IMR-90 (cell line): ENCODE results near the gene LAMC2. TPM values are rescaled to one million over a fixed set of nuclear protein-coding genes. Genes with fewer than 3 reads are reported as not detected.

Source experiments
- ATAC-seq: fragments of 200-7000 bp; cut with Tn5 transposase; 2 replicates; pipeline ENCODE4 v1.9.1; 2020; ENCODE audit warnings: low read depth, mild to moderate bottlenecking, moderate library complexity
- BruUV-seq: library from RNA; stranded (reverse); fragments of 400-500 nt; replicated peaks from 2 replicates; lab custom pipeline; 2021; lab: Mats Ljungman, UMichigan
- CTCF ChIA-PET: fragments of 300-600 bp; formaldehyde crosslinking; extraction: SDS; loops from one replicate; lab custom pipeline; 2021; ENCODE audit warnings: antibody characterized with exemption; lab: Yijun Ruan, JAX
- POLR2A ChIA-PET: fragments of 300-600 bp; sonication (Branson Sonifier 250); formaldehyde crosslinking; loops from one replicate; lab custom pipeline; 2022; ENCODE audit warnings: antibody characterized with exemption; ENCODE audit not compliant: unreplicated experiment; lab: Charles Lee
- DNase-seq: peaks from one replicate; pipeline ENCODE4 v3.0.0; 2013
- H2AFZ ChIP-seq: replicated peaks from 2 replicates; pipeline ENCODE3; 2013; ENCODE audit warnings: low read length, mild to moderate bottlenecking; ENCODE audit not compliant: poor library complexity
- H2AK5ac ChIP-seq: 2 replicates; pipeline ENCODE4 v1.6.1; 2013; ENCODE audit warnings: low read depth, low read length, inconsistent platforms
- H2AK9ac ChIP-seq: replicated peaks from 2 replicates; pipeline ENCODE3; 2013; ENCODE audit warnings: mild to moderate bottlenecking, low read depth, low read length, moderate library complexity; ENCODE audit not compliant: poor library complexity
- H2BK120ac ChIP-seq: 2 replicates; pipeline ENCODE4 v1.6.1; 2013; ENCODE audit warnings: low read depth, low read length, inconsistent platforms
- H2BK15ac ChIP-seq: 3 replicates; pipeline ENCODE4 v1.6.1; 2013; ENCODE audit warnings: low read depth, low read length, inconsistent platforms
- H2BK20ac ChIP-seq: 2 replicates; pipeline ENCODE4 v1.6.1; 2013; ENCODE audit warnings: low read depth, mild to moderate bottlenecking, inconsistent platforms, low read length, moderate library complexity
- H2BK5ac ChIP-seq: 2 replicates; pipeline ENCODE4 v1.6.1; 2013; ENCODE audit warnings: mild to moderate bottlenecking, low read depth, low read length, inconsistent platforms; ENCODE audit not compliant: poor library complexity, severe bottlenecking
- H3K14ac ChIP-seq: replicated peaks from 2 replicates; pipeline ENCODE4 v1.6.1; 2013; ENCODE audit warnings: low read depth, low read length, inconsistent platforms
- H3K18ac ChIP-seq: 2 replicates; pipeline ENCODE4 v1.6.1; 2013; ENCODE audit warnings: low read depth, low read length, control low read depth
- H3K23ac ChIP-seq: 2 replicates; pipeline ENCODE4 v1.6.1; 2013; ENCODE audit warnings: low read depth, low read length, inconsistent platforms
- H3K27ac ChIP-seq: 2 replicates; pipeline ENCODE4 v1.5.1; 2013; ENCODE audit warnings: mild to moderate bottlenecking, control low read depth, low read length; ENCODE audit not compliant: insufficient read depth
- H3K27me3 ChIP-seq: 2 replicates; pipeline ENCODE4 v1.6.1; 2013; ENCODE audit warnings: low read length; ENCODE audit not compliant: control insufficient read depth, insufficient read depth
- H3K36me3 ChIP-seq: 2 replicates; pipeline ENCODE4 v1.6.1; 2013; ENCODE audit warnings: low read length, mixed read lengths; ENCODE audit not compliant: control insufficient read depth, insufficient read depth
- H3K4ac ChIP-seq: 2 replicates; pipeline ENCODE4 v1.6.1; 2013; ENCODE audit warnings: low read depth, low read length, inconsistent platforms
- H3K4me1 ChIP-seq: 2 replicates; pipeline ENCODE4 v1.6.1; 2013; ENCODE audit warnings: low read length, mixed read lengths; ENCODE audit not compliant: control insufficient read depth, insufficient read depth
- H3K4me2 ChIP-seq: 2 replicates; pipeline ENCODE4 v1.6.1; 2013; ENCODE audit warnings: low read depth, mild to moderate bottlenecking, control low read depth, low read length, moderate library complexity
- H3K4me3 ChIP-seq: 2 replicates; pipeline ENCODE4 v1.5.1; 2013; ENCODE audit warnings: low read depth, mild to moderate bottlenecking, control low read depth, low read length, moderate library complexity; ENCODE audit not compliant: insufficient read depth
- H3K56ac ChIP-seq: 2 replicates; pipeline ENCODE4 v1.6.1; 2013; ENCODE audit warnings: low read length, inconsistent platforms; ENCODE audit not compliant: insufficient read depth; ENCODE audit errors: extremely low read depth
- H3K79me1 ChIP-seq, 2 experiments: 2 replicates each; pipeline ENCODE4 v1.6.1; 2013; ENCODE audit warnings: low read length in 2 of 2, inconsistent platforms in 1 of 2, low read depth in 1 of 2
- H3K9ac ChIP-seq: 2 replicates; pipeline ENCODE4 v1.6.1; 2013; ENCODE audit warnings: low read depth, low read length, control low read depth
- H3K9me1 ChIP-seq: 2 replicates; pipeline ENCODE4 v1.6.1; 2013; ENCODE audit warnings: low read length, inconsistent platforms; ENCODE audit not compliant: insufficient read depth
- H3K9me3 ChIP-seq: 2 replicates; pipeline ENCODE4 v1.6.1; 2013; ENCODE audit warnings: low read length; ENCODE audit not compliant: control insufficient read depth, insufficient read depth
- H4K20me1 ChIP-seq: 2 replicates; pipeline ENCODE4 v1.6.1; 2013; ENCODE audit warnings: low read length, inconsistent platforms; ENCODE audit not compliant: insufficient read depth
- H4K5ac ChIP-seq: 2 replicates; pipeline ENCODE4 v1.6.1; 2013; ENCODE audit warnings: mild to moderate bottlenecking, low read depth, low read length, control low read depth
- H4K8ac ChIP-seq, 2 experiments: 2 replicates each; pipeline ENCODE4 v1.6.1; 2013; ENCODE audit warnings: low read depth in 2 of 2, low read length in 2 of 2, control low read depth in 1 of 2, inconsistent platforms in 1 of 2
- H4K91ac ChIP-seq: 2 replicates; pipeline ENCODE4 v1.6.1; 2013; ENCODE audit warnings: low read depth, low read length, inconsistent platforms; ENCODE audit not compliant: insufficient read depth
- BHLHE40 ChIP-seq: fragments of 150-350 bp; IDR thresholded peaks from 2 replicates; pipeline ENCODE4 v1.6.1; 2016; ENCODE audit warnings: mild to moderate bottlenecking, low read depth, low read length
- CHD1 ChIP-seq: IDR thresholded peaks from 2 replicates; pipeline ENCODE4 v1.6.1; 2012; ENCODE audit warnings: low read depth, low read length, improper control_type of control experiment
- CTCF ChIP-seq: conservative IDR thresholded peaks from 2 replicates; pipeline ENCODE4 v1.5.1; 2012; ENCODE audit warnings: mild to moderate bottlenecking, low read depth, low read length, improper control_type of control experiment
- FOS ChIP-seq: fragments of 150-350 bp; IDR thresholded peaks from 2 replicates; pipeline ENCODE4 v1.6.1; 2016; ENCODE audit warnings: low read depth, low read length
- MAZ ChIP-seq: IDR thresholded peaks from 2 replicates; pipeline ENCODE4 v1.6.1; 2012; ENCODE audit warnings: low read depth, mild to moderate bottlenecking, low read length, improper control_type of control experiment, moderate library complexity, borderline replicate concordance
- MXI1 ChIP-seq: IDR thresholded peaks from 2 replicates; pipeline ENCODE4 v1.6.1; 2012; ENCODE audit warnings: low read depth, mild to moderate bottlenecking, low read length, moderate library complexity, borderline replicate concordance
- NFE2L2 ChIP-seq: fragments of 150-350 bp; IDR thresholded peaks from 2 replicates; pipeline ENCODE4 v1.6.1; 2016; ENCODE audit warnings: low read depth, mild to moderate bottlenecking, low read length
- POLR2A ChIP-seq: IDR thresholded peaks from 2 replicates; pipeline ENCODE4 v1.6.1; 2012; ENCODE audit warnings: mild to moderate bottlenecking, low read depth, low read length
- RAD21 ChIP-seq: IDR thresholded peaks from 2 replicates; pipeline ENCODE4 v1.6.1; 2012; ENCODE audit warnings: low read length, improper control_type of control experiment
- RCOR1 ChIP-seq: IDR thresholded peaks from 2 replicates; pipeline ENCODE4 v1.6.1; 2012; ENCODE audit warnings: mild to moderate bottlenecking, low read length, improper control_type of control experiment; ENCODE audit not compliant: insufficient replicate concordance
- RFX5 ChIP-seq: IDR thresholded peaks from 2 replicates; pipeline ENCODE4 v1.8.0; 2012; ENCODE audit warnings: low read depth, mild to moderate bottlenecking, low read length, moderate library complexity
- SMC3 ChIP-seq: fragments of 150-350 bp; IDR thresholded peaks from 2 replicates; pipeline ENCODE4 v1.6.1; 2016; ENCODE audit warnings: low read depth, mild to moderate bottlenecking, antibody characterized with exemption, low read length, moderate library complexity
- USF2 ChIP-seq: fragments of 150-350 bp; IDR thresholded peaks from 2 replicates; pipeline ENCODE4 v1.6.1; 2017; ENCODE audit warnings: mild to moderate bottlenecking, antibody characterized with exemption, low read length, low read depth
- WGBS, 2 experiments: methylation state at CpG; one replicate each; pipeline versions ENCODE4 v1.1.5 to v1.1.7; 2013; ENCODE audit warnings: missing lambda C conversion rate in 2 of 2; ENCODE audit not compliant: insufficient read length in 1 of 2; ENCODE audit errors: extremely low coverage in 2 of 2; 5-methylcytosine and 5-hydroxymethylcytosine counted together
- dilution Hi-C: fragments of 300-500 bp; cut with HindIII; formaldehyde crosslinking; loops from one replicate; pipeline ENCODE4 v1.14.3; 2018; ENCODE audit warnings: low sequenced_read_pairs; ENCODE audit not compliant: unreplicated experiment
- in situ Hi-C: fragments of 300-500 bp; cut with MboI; formaldehyde crosslinking; loops from 3 replicates; pipeline ENCODE4 v1.14.3; 2019; ENCODE audit warnings: low sequenced_read_pairs, inconsistent platforms, mixed read lengths
- intact Hi-C: fragments of 100-400 bp; cut with micrococcal nuclease; formaldehyde crosslinking; loops from 2 replicates; pipeline ENCODE4 v1.10.0; 2022
- polyA plus RNA-seq, 3 experiments: library from polyadenylated mRNA; depleted of rRNA; stranded (reverse); fragments of >200 nt; gene quantifications; 2 replicates each; pipeline ENCODE4 v1.2.3, GENCODE V29; 2012; ENCODE audit warnings: low replicate concordance in 1 of 3
- total RNA-seq: library from RNA; depleted of rRNA; stranded (reverse); fragments of >200 nt; gene quantifications from 2 replicates; pipeline ENCODE4 v1.2.3, GENCODE V29; 2012

The LAMC2 gene
- total and polyA plus RNA-seq, 2 of the 4 experiments (the other 2 are of a cell fraction) = 2.3 to 2.8 TPM

- H3K9ac ChIP-seq = no peak overlapping the region
- no peaks in the 10 kb centered on the region for H4K20me1 ChIP-seq
- ATAC-seq = no peak
- no peak overlapping the region for H4K8ac ChIP-seq
- intact Hi-C loops = no loop called here
- H2BK15ac ChIP-seq = no peak overlapping the region
- 85% methylated on average over 4 of the region's 12 CpGs; no CpG with 5 or more reads in 1 of the 2 experiments for WGBS, 2 experiments
- no peaks in the 10 kb centered on the region for H3K27me3 ChIP-seq
- no peaks in the 10 kb centered on the region for H3K36me3 ChIP-seq
- no peak overlapping the region for H4K5ac ChIP-seq
- ChIA-PET POLR2A (no interaction called here), CTCF (no interaction called here)
- H3K9me1 ChIP-seq = no peaks in the 10 kb centered on the region
- TF ChIP-seq CTCF (no peak), RCOR1 (no peak), CHD1 (no peak), SMC3 (no peak), NFE2L2 (no peak), FOS (no peak), BHLHE40 (no peak), MXI1 (no peak), MAZ (no peak), POLR2A (no peak), USF2 (no peak), RAD21 (no peak), RFX5 (no peak)
- H2BK120ac ChIP-seq = no peak overlapping the region
- H2AFZ ChIP-seq = no peak overlapping the region
- no peak overlapping the region for H3K14ac ChIP-seq
- no peaks in the 10 kb centered on the region for H3K4me1 ChIP-seq
- no peak overlapping the region for H3K56ac ChIP-seq
- H2AK9ac ChIP-seq = no peak overlapping the region
- dilution Hi-C loops = no loop called here
- no peak overlapping the region for H3K18ac ChIP-seq
- no peak overlapping the region for H3K4me3 ChIP-seq
- DNase-seq = no peak
- H2BK20ac ChIP-seq = no peak overlapping the region
- H3K27ac ChIP-seq = no peak overlapping the region
- H3K9me3 ChIP-seq = peaks cover 6% of the 10 kb centered on the region
- H3K4ac ChIP-seq = no peak overlapping the region
- H2AK5ac ChIP-seq = no peak overlapping the region; the same call in 1 of the 2 replicates
- H3K4me2 ChIP-seq = no peak overlapping the region
- no peak overlapping the region for H3K23ac ChIP-seq
- in situ Hi-C loops = no loop called here
- H4K91ac ChIP-seq = no peak overlapping the region
- H2BK5ac ChIP-seq = no peak overlapping the region
- H3K79me1 ChIP-seq = no peaks in the 10 kb centered on the region
- BruUV-seq = no TSS peak
Measured at GRCh38 chr1:183251101-183251958, 65.3 kb downstream of the LAMC2 start.
